MM.1S (cell line): Measurements from ENCODE around the gene ARL8B.

ENCODE experiments used
- CTCF ChIP-seq: fragments of 300-600 bp; sonication (generic); IDR thresholded peaks from 2 replicates; pipeline ENCODE4 v1.5.1; 2016; ENCODE audit warnings: antibody characterized with exemption, low read length, mixed read lengths
- EZH2 ChIP-seq: fragments of 300-600 bp; sonication (generic); optimal IDR thresholded peaks from 2 replicates; pipeline ENCODE3; 2017; ENCODE audit warnings: low read depth, mild to moderate bottlenecking, antibody characterized with exemption, low read length, mixed read lengths

DNA sequence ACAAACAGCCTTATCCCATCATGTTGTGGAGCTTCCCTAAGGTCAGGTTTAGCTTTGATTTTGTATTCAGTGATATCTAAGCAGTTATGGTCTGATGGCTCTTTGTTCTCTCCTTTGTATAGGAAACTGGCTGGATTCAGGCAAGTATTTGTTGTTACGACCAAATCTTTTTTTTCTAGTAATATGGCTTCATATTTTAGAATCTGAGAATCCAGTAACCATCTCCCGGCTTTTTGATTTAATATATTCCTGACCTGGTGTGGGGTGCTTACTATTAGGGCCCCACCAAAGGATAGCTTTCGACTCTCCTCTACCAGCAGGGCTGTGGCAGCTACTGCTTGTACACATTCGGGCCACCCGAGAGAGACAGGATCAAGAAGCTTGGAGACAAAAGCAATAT is 23.0 kb downstream of the ARL8B start:
- TF ChIP-seq EZH2 (no peak), CTCF (no peak)
